ENCODE measurements around the gene MCAM.

Gene MCAM

GRCh38 chr11:119322360-119322739 is 5.4 kb upstream of the MCAM start:
- Histone ChIP-seq H3K27me3 (ENCODE audit: low read depth, low read length) (peaks cover 8% of the 10 kb centered on the region), H3K4me3 (ENCODE audit: low read depth in 1 of 2, low read length in 2 of 2) (peak overlapping the region in 1 of 2 donors; percentile 21), H3K36me3 (ENCODE audit: control insufficient read depth in 1 of 2, insufficient read depth in 2 of 2, low read length in 2 of 2) (no peaks in the 10 kb centered on the region), H3K27ac (ENCODE audit: low read length) (peak overlapping the region; percentile 45), H3K9me3 (ENCODE audit: control insufficient read depth in 1 of 2, low read length in 2 of 2) (no peaks in the 10 kb centered on the region), H3K4me1 (ENCODE audit: control insufficient read depth in 1 of 2, insufficient read depth in 2 of 2, low read length in 2 of 2) (peaks cover 13 to 41% of the 10 kb centered on the region in 2 donors)

- H3K4me3 ChIP-seq (ENCODE audit: low read depth in 1 of 2, low read length in 2 of 2): peak overlapping the region; percentile 63 to 68
- H3K27me3 ChIP-seq (ENCODE audit: low read depth, low read length): peaks cover 13% of the 10 kb centered on the region
- H3K9me3 ChIP-seq (ENCODE audit: control insufficient read depth in 1 of 2, low read length in 2 of 2): no peaks in the 10 kb centered on the region
- H3K4me1 ChIP-seq (ENCODE audit: control insufficient read depth in 1 of 2, insufficient read depth in 2 of 2, low read length in 2 of 2): peaks cover 13 to 50% of the 10 kb centered on the region in 2 donors
- no peaks in the 10 kb centered on the region for H3K36me3 ChIP-seq (ENCODE audit: control insufficient read depth in 1 of 2, insufficient read depth in 2 of 2, low read length in 2 of 2)
- H3K27ac ChIP-seq (ENCODE audit: low read length): peak overlapping the region; percentile 94
Observed at GRCh38 chr11:119320776-119321524, 4.0 kb upstream of the MCAM start.

- no peaks in the 10 kb centered on the region for H3K9me3 ChIP-seq (ENCODE audit: control insufficient read depth in 1 of 2, low read length in 2 of 2)
- peak overlapping the region; percentile 63 to 68 for H3K4me3 ChIP-seq (ENCODE audit: low read depth in 1 of 2, low read length in 2 of 2)
- peaks cover 20% of the 10 kb centered on the region for H3K27me3 ChIP-seq (ENCODE audit: low read depth, low read length)
- H3K4me1 ChIP-seq (ENCODE audit: control insufficient read depth in 1 of 2, insufficient read depth in 2 of 2, low read length in 2 of 2): peaks cover 13 to 50% of the 10 kb centered on the region in 2 donors
- H3K36me3 ChIP-seq (ENCODE audit: control insufficient read depth in 1 of 2, insufficient read depth in 2 of 2, low read length in 2 of 2): no peaks in the 10 kb centered on the region
- peak overlapping the region; percentile 94 for H3K27ac ChIP-seq (ENCODE audit: low read length)
Observed at GRCh38 chr11:119320240-119320775, 3.4 kb upstream of the MCAM start.

- Histone ChIP-seq H3K27me3 (ENCODE audit: low read depth, low read length) (peaks cover 21% of the 10 kb centered on the region), H3K4me3 (ENCODE audit: low read depth in 1 of 2, low read length in 2 of 2) (peak overlapping the region in 1 of 2 donors; percentile 15), H3K9me3 (ENCODE audit: control insufficient read depth in 1 of 2, low read length in 2 of 2) (no peaks in the 10 kb centered on the region), H3K36me3 (ENCODE audit: control insufficient read depth in 1 of 2, insufficient read depth in 2 of 2, low read length in 2 of 2) (peaks cover 0 to 1% of the 10 kb centered on the region in 2 donors), H3K27ac (ENCODE audit: low read length) (peak overlapping the region; percentile 94), H3K4me1 (ENCODE audit: control insufficient read depth in 1 of 2, insufficient read depth in 2 of 2, low read length in 2 of 2) (peaks cover 13 to 51% of the 10 kb centered on the region in 2 donors)
Observed at GRCh38 chr11:119319700-119320239, 2.8 kb upstream of the MCAM start.

- H3K27me3 ChIP-seq (ENCODE audit: low read depth, low read length): peaks cover 21% of the 10 kb centered on the region
Observed at GRCh38 chr11:119319136-119319699, 2.3 kb upstream of the MCAM start.

GRCh38 chr11:119318240-119319135 is 1.6 kb upstream of the MCAM start:
- H3K27ac ChIP-seq (ENCODE audit: low read length): peak overlapping the region; percentile 94
- H3K4me1 ChIP-seq (ENCODE audit: control insufficient read depth in 1 of 2, insufficient read depth in 2 of 2, low read length in 2 of 2): peaks cover 13 to 64% of the 10 kb centered on the region in 2 donors
- peak overlapping the region; percentile 30 to 42 for H3K4me3 ChIP-seq (ENCODE audit: low read depth in 1 of 2, low read length in 2 of 2)
- H3K27me3 ChIP-seq (ENCODE audit: low read depth, low read length): peaks cover 21% of the 10 kb centered on the region
- H3K9me3 ChIP-seq (ENCODE audit: control insufficient read depth in 1 of 2, low read length in 2 of 2): no peaks in the 10 kb centered on the region
- peaks cover 0 to 10% of the 10 kb centered on the region in 2 donors for H3K36me3 ChIP-seq (ENCODE audit: control insufficient read depth in 1 of 2, insufficient read depth in 2 of 2, low read length in 2 of 2)

More at GRCh38 chr11:119319136-119319699, 2.3 kb upstream of the MCAM start:
- peaks cover 13 to 57% of the 10 kb centered on the region in 2 donors for H3K4me1 ChIP-seq (ENCODE audit: control insufficient read depth in 1 of 2, insufficient read depth in 2 of 2, low read length in 2 of 2)
- H3K9me3 ChIP-seq (ENCODE audit: control insufficient read depth in 1 of 2, low read length in 2 of 2): no peaks in the 10 kb centered on the region
- peaks cover 0 to 7% of the 10 kb centered on the region in 2 donors for H3K36me3 ChIP-seq (ENCODE audit: control insufficient read depth in 1 of 2, insufficient read depth in 2 of 2, low read length in 2 of 2)
- peak overlapping the region in 1 of 2 donors; percentile 15 for H3K4me3 ChIP-seq (ENCODE audit: low read depth in 1 of 2, low read length in 2 of 2)
- H3K27ac ChIP-seq (ENCODE audit: low read length): peak overlapping the region; percentile 94

GRCh38 chr11:119317592-119318239 is 786 bp upstream of the MCAM start:
- peaks cover 13 to 65% of the 10 kb centered on the region in 2 donors for H3K4me1 ChIP-seq (ENCODE audit: control insufficient read depth in 1 of 2, insufficient read depth in 2 of 2, low read length in 2 of 2)
- H3K27me3 ChIP-seq (ENCODE audit: low read depth, low read length): peaks cover 21% of the 10 kb centered on the region
- peaks cover 0 to 13% of the 10 kb centered on the region in 2 donors for H3K36me3 ChIP-seq (ENCODE audit: control insufficient read depth in 1 of 2, insufficient read depth in 2 of 2, low read length in 2 of 2)
- no peaks in the 10 kb centered on the region for H3K9me3 ChIP-seq (ENCODE audit: control insufficient read depth in 1 of 2, low read length in 2 of 2)
- H3K27ac ChIP-seq (ENCODE audit: low read length): peak overlapping the region; percentile 94
- peak overlapping the region; percentile 30 to 42 for H3K4me3 ChIP-seq (ENCODE audit: low read depth in 1 of 2, low read length in 2 of 2)

GRCh38 chr11:119316016-119316728 is 758 bp downstream of the MCAM start:
- H3K4me1 ChIP-seq (ENCODE audit: control insufficient read depth in 1 of 2, insufficient read depth in 2 of 2, low read length in 2 of 2): peaks cover 13 to 51% of the 10 kb centered on the region in 2 donors
- peak overlapping the region; percentile 74 to 83 for H3K4me3 ChIP-seq (ENCODE audit: low read depth in 1 of 2, low read length in 2 of 2)
- H3K9me3 ChIP-seq (ENCODE audit: control insufficient read depth in 1 of 2, low read length in 2 of 2): no peaks in the 10 kb centered on the region
- H3K27me3 ChIP-seq (ENCODE audit: low read depth, low read length): peaks cover 21% of the 10 kb centered on the region
- peak overlapping the region; percentile 87 for H3K27ac ChIP-seq (ENCODE audit: low read length)
- peaks cover 5 to 28% of the 10 kb centered on the region in 2 donors for H3K36me3 ChIP-seq (ENCODE audit: control insufficient read depth in 1 of 2, insufficient read depth in 2 of 2, low read length in 2 of 2)

- Histone ChIP-seq H3K27ac (ENCODE audit: low read length) (peak overlapping the region; percentile 87), H3K36me3 (ENCODE audit: control insufficient read depth in 1 of 2, insufficient read depth in 2 of 2, low read length in 2 of 2) (peaks cover 5 to 36% of the 10 kb centered on the region in 2 donors), H3K4me3 (ENCODE audit: low read depth in 1 of 2, low read length in 2 of 2) (peak overlapping the region; percentile 74 to 83), H3K4me1 (ENCODE audit: control insufficient read depth in 1 of 2, insufficient read depth in 2 of 2, low read length in 2 of 2) (peaks cover 13 to 51% of the 10 kb centered on the region in 2 donors), H3K9me3 (ENCODE audit: control insufficient read depth in 1 of 2, low read length in 2 of 2) (no peaks in the 10 kb centered on the region), H3K27me3 (ENCODE audit: low read depth, low read length) (peaks cover 18% of the 10 kb centered on the region)
Observed at GRCh38 chr11:119315131-119316015, 1.6 kb downstream of the MCAM start.
